H1 (cell line): ENCODE results near the gene TRIM10. TPM values are rescaled to one million over a fixed set of nuclear protein-coding genes. Genes with fewer than 3 reads are reported as not detected.

ENCODE experiments used
- ASH2L ChIP-seq: fragments of 200-600, 300-600 bp; sonication (generic); IDR thresholded peaks from one replicate; pipeline ENCODE4 v1.7.1; 2017; ENCODE audit warnings: low read length
- BRCA1 ChIP-seq: IDR thresholded peaks from 2 replicates; pipeline ENCODE4 v1.6.1; 2012; ENCODE audit warnings: low read depth, low read length, improper control_type of control experiment
- CREB1 ChIP-seq: IDR thresholded peaks from 2 replicates; pipeline ENCODE4 v1.6.1; 2012; ENCODE audit warnings: inconsistent platforms
- CTBP2 ChIP-seq: IDR thresholded peaks from 2 replicates; pipeline ENCODE4 v1.7.0; 2011; ENCODE audit warnings: borderline replicate concordance, mild to moderate bottlenecking, moderate library complexity, mixed read lengths, low read length; ENCODE audit not compliant: insufficient read depth, insufficient read length
- EGR1 ChIP-seq: IDR thresholded peaks from 2 replicates; pipeline ENCODE4 v1.6.1; 2011; ENCODE audit warnings: low read depth, low read length, borderline replicate concordance
- EP300 ChIP-seq, 2 experiments: IDR thresholded peaks; 1 replicate in 1 of 2; 2 replicates in 1 of 2; pipeline ENCODE4 v1.6.1; 2011 to 2012; ENCODE audit warnings: low read depth in 2 of 2, low read length in 2 of 2, mild to moderate bottlenecking in 2 of 2, borderline replicate concordance in 1 of 2, inconsistent platforms in 1 of 2, moderate library complexity in 1 of 2
- GABPA ChIP-seq: IDR thresholded peaks from 2 replicates; pipeline ENCODE4 v1.6.1; 2011; ENCODE audit warnings: mild to moderate bottlenecking, low read length, moderate library complexity, borderline replicate concordance; ENCODE audit not compliant: insufficient read depth
- GTF2F1 ChIP-seq: IDR thresholded peaks from 2 replicates; pipeline ENCODE4 v1.6.1; 2012; ENCODE audit warnings: low read depth, low read length, improper control_type of control experiment, borderline replicate concordance
- MAFK ChIP-seq: IDR thresholded peaks from 2 replicates; pipeline ENCODE4 v1.6.1; 2012; ENCODE audit warnings: low read depth, mild to moderate bottlenecking, improper control_type of control experiment, low read length
- NANOG ChIP-seq: IDR thresholded peaks from 2 replicates; pipeline ENCODE4 v1.6.1; 2011; ENCODE audit warnings: low read length, low read depth, mild to moderate bottlenecking, inconsistent platforms; ENCODE audit not compliant: insufficient read depth, poor library complexity, severe bottlenecking
- NRF1 ChIP-seq: IDR thresholded peaks from 2 replicates; pipeline ENCODE4 v1.6.1; 2011; ENCODE audit warnings: mild to moderate bottlenecking, low read depth, low read length, improper control_type of control experiment
- RNF2 ChIP-seq: fragments of 200-900, 300-1000 bp; sonication (generic); IDR thresholded peaks from 2 replicates; pipeline ENCODE4 v1.7.1; 2016; ENCODE audit warnings: borderline replicate concordance, low read depth, mild to moderate bottlenecking, antibody characterized with exemption, low read length; ENCODE audit not compliant: poor library complexity, severe bottlenecking; ENCODE audit errors: missing control alignments
- SAP30 ChIP-seq: fragments of 300-600 bp; sonication (generic); IDR thresholded peaks from 2 replicates; pipeline ENCODE4 v1.7.1; 2012; ENCODE audit warnings: low read length, moderate library complexity, mild to moderate bottlenecking, inconsistent platforms; ENCODE audit not compliant: insufficient read depth, insufficient replicate concordance
- SP1 ChIP-seq: IDR thresholded peaks from 2 replicates; pipeline ENCODE4 v1.6.1; 2011; ENCODE audit warnings: low read depth, low read length
- TCF12 ChIP-seq: IDR thresholded peaks from 2 replicates; pipeline ENCODE4 v1.6.1; 2011; ENCODE audit warnings: low read depth, mild to moderate bottlenecking, low read length
- ZNF274 ChIP-seq: IDR thresholded peaks from 2 replicates; pipeline ENCODE4 v1.7.0; 2012; ENCODE audit warnings: low read length, borderline replicate concordance; ENCODE audit errors: extremely low read depth
- polyA plus RNA-seq, 7 experiments: library from polyadenylated mRNA; depleted of rRNA in 3 of 7; stranded (reverse) in 5 of 7; unstranded in 2 of 7; fragments of >200 nt in 5 of 7; fragments of 200-250 nt in 2 of 7; gene quantifications; 1 replicate in 5 of 7; 2 replicates in 1 of 7; 4 replicates in 1 of 7; pipeline versions ENCODE4 v1.2.1 to v1.2.3, GENCODE V29; 2011 to 2013; ENCODE audit warnings: missing spikeins in 2 of 7, mixed read lengths in 2 of 7
- total RNA-seq: library from RNA; stranded (reverse); fragmentation: NEBNext Ultra II Directional; extraction: Animal tissue kit (Norgen Biotek cat#: 25700); gene quantifications from 2 replicates; pipeline ENCODE4 v1.2.1, GENCODE V29; 2021

The TRIM10 gene
- total and polyA plus RNA-seq, 2 of the 8 experiments (the other 6 are each of a cell fraction or from before 2014, with no cell fraction given), result 0.06 TPM; not detected in 1

- TF ChIP-seq GTF2F1, result no peak
- TF ChIP-seq EP300 (IDR thresholded peaks at IDR 0.05; ENCODE audit: borderline replicate concordance in 1 of 2, low read depth in 2 of 2, low read length in 2 of 2), result no peak
- no peak for TF ChIP-seq ASH2L
- TF ChIP-seq NRF1, result no peak
- TF ChIP-seq RNF2, result no peak
- TF ChIP-seq BRCA1, result no peak
- TF ChIP-seq CREB1, result no peak
- no peak for TF ChIP-seq NANOG
- TF ChIP-seq MAFK, result no peak
- no peak for TF ChIP-seq SP1
- peak; percentile 67 for TF ChIP-seq CTBP2
- no peak for TF ChIP-seq EGR1
- no peak for TF ChIP-seq SAP30
- no peak for TF ChIP-seq ZNF274
- no peak for TF ChIP-seq GABPA
- no peak for TF ChIP-seq TCF12
These were observed 33.5 kb downstream of the TRIM10 start (continued) for GRCh38 chr6:30127238-30128093.
